DOHH2 (cell line): ENCODE results near the gene CEP76.

Source experiments
- EZH2phosphoT487 ChIP-seq: fragments of 200-600 bp; sonication (generic); IDR thresholded peaks from 2 replicates; pipeline ENCODE4 v1.6.1; 2017; ENCODE audit warnings: borderline replicate concordance, mild to moderate bottlenecking, antibody characterized with exemption, low read length, moderate library complexity, mixed read lengths
- TF ChIP-seq, protein P1 (sequence below): fragments of 200-600 bp; sonication (generic); IDR thresholded peaks from one replicate; pipeline ENCODE4 v1.5.1; 2014; ENCODE audit warnings: antibody characterized with exemption, mild to moderate bottlenecking, low read depth, low read length; ENCODE audit not compliant: poor library complexity, severe bottlenecking

DNA sequence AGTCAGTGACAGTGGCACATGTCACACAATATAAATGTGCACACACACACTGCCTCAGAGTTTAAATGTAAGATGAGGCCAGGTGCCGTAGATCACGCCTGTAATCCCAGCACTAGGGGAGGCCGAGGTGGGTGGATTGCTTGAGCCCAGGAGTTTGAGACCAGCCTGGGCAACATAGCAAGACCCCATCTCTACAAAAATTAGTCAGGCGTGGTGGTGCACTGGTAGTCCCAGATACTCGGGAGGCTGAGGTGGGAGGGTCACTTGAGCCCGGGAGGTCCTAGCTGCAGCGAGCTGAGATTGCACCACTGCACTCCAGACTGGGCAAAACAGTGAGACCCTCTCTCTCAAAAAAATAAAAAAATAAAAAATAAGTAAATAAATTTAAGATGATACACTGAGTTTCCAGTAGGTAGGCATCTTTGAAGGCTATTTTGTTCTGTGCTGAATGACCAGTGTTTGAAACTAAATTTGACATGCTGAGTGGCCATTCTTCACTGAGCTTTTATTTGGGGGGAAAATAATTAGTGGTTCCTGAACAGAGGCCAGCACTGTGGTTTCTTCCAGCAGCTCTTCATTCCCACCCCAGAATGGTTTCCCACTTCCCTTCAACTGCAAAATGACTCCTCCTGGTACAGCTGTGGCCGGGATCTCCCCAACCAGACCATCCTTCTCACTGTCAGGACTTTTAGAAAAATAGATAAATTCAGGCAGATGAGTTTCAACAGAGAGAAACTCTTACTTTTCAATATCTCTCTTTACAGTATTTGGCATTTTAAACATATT, 45.2 kb upstream of the CEP76 start:
- TF ChIP-seq, protein P1, sequence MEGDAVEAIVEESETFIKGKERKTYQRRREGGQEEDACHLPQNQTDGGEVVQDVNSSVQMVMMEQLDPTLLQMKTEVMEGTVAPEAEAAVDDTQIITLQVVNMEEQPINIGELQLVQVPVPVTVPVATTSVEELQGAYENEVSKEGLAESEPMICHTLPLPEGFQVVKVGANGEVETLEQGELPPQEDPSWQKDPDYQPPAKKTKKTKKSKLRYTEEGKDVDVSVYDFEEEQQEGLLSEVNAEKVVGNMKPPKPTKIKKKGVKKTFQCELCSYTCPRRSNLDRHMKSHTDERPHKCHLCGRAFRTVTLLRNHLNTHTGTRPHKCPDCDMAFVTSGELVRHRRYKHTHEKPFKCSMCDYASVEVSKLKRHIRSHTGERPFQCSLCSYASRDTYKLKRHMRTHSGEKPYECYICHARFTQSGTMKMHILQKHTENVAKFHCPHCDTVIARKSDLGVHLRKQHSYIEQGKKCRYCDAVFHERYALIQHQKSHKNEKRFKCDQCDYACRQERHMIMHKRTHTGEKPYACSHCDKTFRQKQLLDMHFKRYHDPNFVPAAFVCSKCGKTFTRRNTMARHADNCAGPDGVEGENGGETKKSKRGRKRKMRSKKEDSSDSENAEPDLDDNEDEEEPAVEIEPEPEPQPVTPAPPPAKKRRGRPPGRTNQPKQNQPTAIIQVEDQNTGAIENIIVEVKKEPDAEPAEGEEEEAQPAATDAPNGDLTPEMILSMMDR = no peak
- TF ChIP-seq EZH2phosphoT487 = no peak
